Measurements from ENCODE around the gene LIMS4.
"Not testable (repeated sequence)": the region's sequence is repeated elsewhere in the genome, so short reads cannot be mapped to it uniquely, and the experiment has no call there.

Gene LIMS4

GRCh38 chr2:110475627-110476359 lies 3.2 kb upstream of the LIMS4 start:
- not testable (repeated sequence) for H3K27me3 ChIP-seq (ENCODE audit: control insufficient read depth, insufficient read depth, low read length, poor library complexity, severe bottlenecking); H3K9me3 ChIP-seq (ENCODE audit: control insufficient read depth, low read length); H3K27ac ChIP-seq (ENCODE audit: insufficient read depth, low read depth, low read length, poor library complexity, severe bottlenecking); H3K4me3 ChIP-seq (ENCODE audit: insufficient read depth, low read depth, low read length); H3K4me1 ChIP-seq (ENCODE audit: control insufficient read depth, insufficient read depth, low read length); H3K36me3 ChIP-seq (ENCODE audit: control insufficient read depth, insufficient read depth, low read length)
- no CpG with 5 or more reads among the region's 3 CpGs for WGBS, 2 experiments

- no CpG with 5 or more reads among the region's 4 CpGs for WGBS, 2 experiments
- H3K27me3 ChIP-seq (ENCODE audit: control insufficient read depth, insufficient read depth, low read length, poor library complexity, severe bottlenecking); H3K36me3 ChIP-seq (ENCODE audit: control insufficient read depth, insufficient read depth, low read length); H3K4me1 ChIP-seq (ENCODE audit: control insufficient read depth, insufficient read depth, low read length); H3K27ac ChIP-seq (ENCODE audit: insufficient read depth, low read depth, low read length, poor library complexity, severe bottlenecking); H3K9me3 ChIP-seq (ENCODE audit: control insufficient read depth, low read length); H3K4me3 ChIP-seq (ENCODE audit: insufficient read depth, low read depth, low read length): not testable (repeated sequence)
Measured at GRCh38 chr2:110474898-110475297, 2.3 kb upstream of the LIMS4 start.

- H3K4me3 ChIP-seq (ENCODE audit: insufficient read depth, low read depth, low read length); H3K4me1 ChIP-seq (ENCODE audit: control insufficient read depth, insufficient read depth, low read length); H3K27me3 ChIP-seq (ENCODE audit: control insufficient read depth, insufficient read depth, low read length, poor library complexity, severe bottlenecking); H3K27ac ChIP-seq (ENCODE audit: insufficient read depth, low read depth, low read length, poor library complexity, severe bottlenecking); H3K36me3 ChIP-seq (ENCODE audit: control insufficient read depth, insufficient read depth, low read length); H3K9me3 ChIP-seq (ENCODE audit: control insufficient read depth, low read length): not testable (repeated sequence)
- no CpG with 5 or more reads among the region's 3 CpGs for WGBS, 2 experiments
Measured at GRCh38 chr2:110473059-110473358, 393 bp upstream of the LIMS4 start.

GRCh38 chr2:110468921-110469320 lies 3.7 kb downstream of the LIMS4 start:
- H3K4me3 ChIP-seq (ENCODE audit: insufficient read depth, low read depth, low read length); H3K4me1 ChIP-seq (ENCODE audit: control insufficient read depth, insufficient read depth, low read length); H3K36me3 ChIP-seq (ENCODE audit: control insufficient read depth, insufficient read depth, low read length); H3K9me3 ChIP-seq (ENCODE audit: control insufficient read depth, low read length); H3K27me3 ChIP-seq (ENCODE audit: control insufficient read depth, insufficient read depth, low read length, poor library complexity, severe bottlenecking); H3K27ac ChIP-seq (ENCODE audit: insufficient read depth, low read depth, low read length, poor library complexity, severe bottlenecking): not testable (repeated sequence)
- WGBS, 2 experiments: no CpG with 5 or more reads among the region's 7 CpGs

- H3K9me3 ChIP-seq (ENCODE audit: control insufficient read depth, low read length); H3K4me3 ChIP-seq (ENCODE audit: insufficient read depth, low read depth, low read length); H3K36me3 ChIP-seq (ENCODE audit: control insufficient read depth, insufficient read depth, low read length); H3K27ac ChIP-seq (ENCODE audit: insufficient read depth, low read depth, low read length, poor library complexity, severe bottlenecking); H3K27me3 ChIP-seq (ENCODE audit: control insufficient read depth, insufficient read depth, low read length, poor library complexity, severe bottlenecking); H3K4me1 ChIP-seq (ENCODE audit: control insufficient read depth, insufficient read depth, low read length): not testable (repeated sequence)
- no CpG with 5 or more reads among the region's 8 CpGs for WGBS, 2 experiments
Measured at GRCh38 chr2:110465312-110465711, 7.3 kb downstream of the LIMS4 start.

- not testable (repeated sequence) for H3K36me3 ChIP-seq (ENCODE audit: control insufficient read depth, insufficient read depth, low read length); H3K9me3 ChIP-seq (ENCODE audit: control insufficient read depth, low read length); H3K4me1 ChIP-seq (ENCODE audit: control insufficient read depth, insufficient read depth, low read length); H3K4me3 ChIP-seq (ENCODE audit: insufficient read depth, low read depth, low read length); H3K27me3 ChIP-seq (ENCODE audit: control insufficient read depth, insufficient read depth, low read length, poor library complexity, severe bottlenecking); H3K27ac ChIP-seq (ENCODE audit: insufficient read depth, low read depth, low read length, poor library complexity, severe bottlenecking)
- WGBS, 2 experiments: no CpG with 5 or more reads among the region's 2 CpGs
Measured at GRCh38 chr2:110462458-110462857, 10.2 kb downstream of the LIMS4 start.

- H3K27me3 ChIP-seq (ENCODE audit: control insufficient read depth, insufficient read depth, low read length, poor library complexity, severe bottlenecking); H3K4me3 ChIP-seq (ENCODE audit: insufficient read depth, low read depth, low read length); H3K9me3 ChIP-seq (ENCODE audit: control insufficient read depth, low read length); H3K27ac ChIP-seq (ENCODE audit: insufficient read depth, low read depth, low read length, poor library complexity, severe bottlenecking); H3K36me3 ChIP-seq (ENCODE audit: control insufficient read depth, insufficient read depth, low read length); H3K4me1 ChIP-seq (ENCODE audit: control insufficient read depth, insufficient read depth, low read length): not testable (repeated sequence)
Measured at GRCh38 chr2:110460318-110460717, 12.3 kb downstream of the LIMS4 start.

GRCh38 chr2:110457214-110457590 lies 15.4 kb downstream of the LIMS4 start:
- not testable (repeated sequence) for H3K4me1 ChIP-seq (ENCODE audit: control insufficient read depth, insufficient read depth, low read length); H3K9me3 ChIP-seq (ENCODE audit: control insufficient read depth, low read length); H3K27me3 ChIP-seq (ENCODE audit: control insufficient read depth, insufficient read depth, low read length, poor library complexity, severe bottlenecking); H3K36me3 ChIP-seq (ENCODE audit: control insufficient read depth, insufficient read depth, low read length); H3K27ac ChIP-seq (ENCODE audit: insufficient read depth, low read depth, low read length, poor library complexity, severe bottlenecking); H3K4me3 ChIP-seq (ENCODE audit: insufficient read depth, low read depth, low read length)
- no CpG with 5 or more reads among the region's 2 CpGs for WGBS, 2 experiments

GRCh38 chr2:110456291-110457213 lies 16.1 kb downstream of the LIMS4 start:
- H3K36me3 ChIP-seq (ENCODE audit: control insufficient read depth, insufficient read depth, low read length); H3K9me3 ChIP-seq (ENCODE audit: control insufficient read depth, low read length); H3K4me1 ChIP-seq (ENCODE audit: control insufficient read depth, insufficient read depth, low read length); H3K4me3 ChIP-seq (ENCODE audit: insufficient read depth, low read depth, low read length); H3K27me3 ChIP-seq (ENCODE audit: control insufficient read depth, insufficient read depth, low read length, poor library complexity, severe bottlenecking); H3K27ac ChIP-seq (ENCODE audit: insufficient read depth, low read depth, low read length, poor library complexity, severe bottlenecking): not testable (repeated sequence)
- no CpG with 5 or more reads among the region's 16 CpGs for WGBS, 2 experiments

- H3K9me3 ChIP-seq (ENCODE audit: control insufficient read depth, low read length); H3K27me3 ChIP-seq (ENCODE audit: control insufficient read depth, insufficient read depth, low read length, poor library complexity, severe bottlenecking); H3K4me3 ChIP-seq (ENCODE audit: insufficient read depth, low read depth, low read length); H3K4me1 ChIP-seq (ENCODE audit: control insufficient read depth, insufficient read depth, low read length); H3K36me3 ChIP-seq (ENCODE audit: control insufficient read depth, insufficient read depth, low read length); H3K27ac ChIP-seq (ENCODE audit: insufficient read depth, low read depth, low read length, poor library complexity, severe bottlenecking): not testable (repeated sequence)
- WGBS, 2 experiments: no CpG with 5 or more reads among the region's 6 CpGs
Measured at GRCh38 chr2:110455080-110455670, 17.4 kb downstream of the LIMS4 start.

Data from ectodermal cell (in vitro differentiated cells).